Measurements from ENCODE around the gene COPG2. TPM values are rescaled to one million over a fixed set of nuclear protein-coding genes. Genes with fewer than 3 reads are reported as not detected.

Gene COPG2
- total RNA-seq, 4 donors from 2014 or later: 8.3 to 23.8 (median 17.3) TPM

- no peak for TF ChIP-seq CTCF (IDR thresholded peaks at IDR 0.05; ENCODE audit: low read depth)
These were observed 189.6 kb downstream of the COPG2 start for GRCh38 chr7:130478991-130479390.

DNA sequence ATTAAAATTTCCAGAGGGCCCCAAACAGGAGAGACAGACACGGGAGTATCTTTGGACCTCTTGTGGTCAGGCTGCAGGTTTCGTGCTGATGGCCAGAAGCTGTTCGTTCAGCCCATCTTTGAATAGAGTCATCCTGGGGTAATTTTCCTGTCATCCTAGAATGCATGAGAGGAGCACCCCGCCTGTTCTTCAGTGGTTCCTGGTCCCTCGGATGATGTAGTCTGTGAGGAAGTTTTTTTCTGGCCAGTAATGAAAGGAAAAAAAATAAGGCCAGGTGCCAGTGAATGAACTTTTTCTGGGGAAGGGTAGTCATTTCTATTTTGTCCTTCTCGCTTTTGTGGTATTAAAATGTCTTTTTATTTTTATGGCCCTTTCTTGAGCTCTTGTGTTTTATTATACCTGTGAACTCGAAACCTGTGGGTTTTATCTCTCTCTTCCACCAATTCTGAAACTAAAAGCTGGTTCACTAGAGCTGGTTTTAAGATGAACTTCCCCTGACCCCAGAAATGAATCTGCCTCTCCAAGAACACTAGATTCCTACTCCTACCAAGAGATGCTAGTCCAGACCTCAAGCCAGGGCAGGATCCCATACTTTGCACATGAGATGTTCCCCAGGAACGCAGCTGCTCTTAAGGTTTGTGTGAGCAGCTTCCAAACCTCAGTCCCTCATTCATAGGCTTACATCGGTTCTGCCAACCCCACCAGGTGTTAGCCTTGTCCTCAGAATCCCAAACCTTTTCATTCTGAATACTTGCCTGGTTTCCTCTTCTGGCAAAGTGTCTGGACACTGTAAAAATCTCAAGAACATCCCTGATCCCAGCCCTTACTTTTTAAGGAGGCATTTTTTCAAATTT, 192.0 kb downstream of the COPG2 start:
- TF ChIP-seq CTCF (IDR thresholded peaks at IDR 0.05; ENCODE audit: low read depth): no peak

- no peak for TF ChIP-seq CTCF (IDR thresholded peaks at IDR 0.05; ENCODE audit: low read depth)
These were observed 192.8 kb downstream of the COPG2 start for GRCh38 chr7:130475776-130476175.

- TF ChIP-seq CTCF (IDR thresholded peaks at IDR 0.05; ENCODE audit: low read depth): no peak
These were observed 194.7 kb downstream of the COPG2 start for GRCh38 chr7:130473876-130474275.

DNA sequence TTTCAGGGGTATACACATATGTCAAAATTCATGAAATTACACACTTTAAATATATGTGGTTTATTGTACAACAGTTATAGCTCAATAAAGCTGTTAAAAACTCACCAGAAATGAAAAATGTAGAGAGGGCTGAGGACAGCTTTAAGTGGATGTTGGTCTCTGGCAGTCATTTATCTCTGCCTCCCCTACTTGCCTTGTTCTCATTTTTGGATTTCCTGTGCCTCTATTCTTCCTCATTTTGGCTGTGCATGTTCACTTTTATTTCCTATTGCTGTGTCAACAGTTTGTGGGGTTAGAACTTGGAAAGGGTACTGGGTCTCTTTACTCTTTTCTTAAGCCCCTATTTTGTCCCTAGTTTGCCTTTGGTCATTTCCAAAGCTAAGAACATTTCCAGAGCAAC, 195.3 kb downstream of the COPG2 start:
- no peak for TF ChIP-seq CTCF (IDR thresholded peaks at IDR 0.05; ENCODE audit: low read depth)

- TF ChIP-seq CTCF (IDR thresholded peaks at IDR 0.05; ENCODE audit: low read depth): no peak
These were observed 196.6 kb downstream of the COPG2 start for GRCh38 chr7:130471974-130472373.

DNA sequence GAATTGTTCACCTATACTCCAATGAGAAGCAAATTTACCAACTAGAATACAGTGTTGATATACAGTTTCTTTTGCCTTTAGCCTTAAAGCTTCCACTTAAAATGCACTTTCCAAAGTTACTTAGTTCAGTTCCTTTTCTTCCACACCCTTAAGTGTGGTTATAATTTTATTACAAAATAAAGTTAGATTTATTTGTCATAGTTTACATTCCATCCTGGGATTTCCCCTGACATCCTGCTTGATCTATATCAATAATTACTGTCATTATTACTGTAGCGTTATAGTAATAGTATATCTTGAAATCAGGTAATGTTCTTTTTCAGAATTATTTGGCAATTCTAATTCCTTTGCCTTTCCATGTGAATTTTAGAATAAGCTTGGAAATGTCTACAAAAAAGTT, 199.9 kb downstream of the COPG2 start:
- no peak for TF ChIP-seq CTCF (IDR thresholded peaks at IDR 0.05; ENCODE audit: low read depth)
